ENCODE data around the gene GIPC3. TPM values are rescaled to one million over a fixed set of nuclear protein-coding genes. Genes with fewer than 3 reads are reported as not detected.
"Not testable (repeated sequence)": the region's sequence is repeated elsewhere in the genome, so short reads cannot be mapped to it uniquely, and the experiment has no call there.

The GIPC3 gene
- total RNA-seq, 1 donor from 2014 or later, result 1.2 TPM

DNA sequence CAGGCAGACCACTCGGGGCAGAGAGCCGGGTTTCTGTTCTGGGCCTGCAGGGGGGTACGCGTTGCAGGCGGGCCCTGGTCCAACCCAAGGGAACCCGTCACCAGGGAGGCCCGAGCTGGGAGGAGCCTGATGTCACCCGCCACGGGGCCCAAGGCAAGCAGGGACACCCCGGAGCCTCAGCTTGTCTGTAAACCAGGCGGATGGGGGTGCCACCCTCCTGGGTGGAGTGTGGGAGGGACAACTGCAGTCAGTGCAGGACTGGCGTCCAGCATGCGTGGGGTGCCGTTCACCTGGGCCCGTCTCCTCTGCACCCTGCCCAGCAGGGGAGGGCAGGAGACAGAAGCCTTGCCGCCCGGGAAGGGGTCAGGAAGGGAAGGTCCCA is 34.3 kb downstream of the GIPC3 start:
- DNase-seq, result no peak

- DNase-seq, result no peak
Observed at GRCh38 chr19:3620145-3620816, 35.0 kb downstream of the GIPC3 start.

DNA sequence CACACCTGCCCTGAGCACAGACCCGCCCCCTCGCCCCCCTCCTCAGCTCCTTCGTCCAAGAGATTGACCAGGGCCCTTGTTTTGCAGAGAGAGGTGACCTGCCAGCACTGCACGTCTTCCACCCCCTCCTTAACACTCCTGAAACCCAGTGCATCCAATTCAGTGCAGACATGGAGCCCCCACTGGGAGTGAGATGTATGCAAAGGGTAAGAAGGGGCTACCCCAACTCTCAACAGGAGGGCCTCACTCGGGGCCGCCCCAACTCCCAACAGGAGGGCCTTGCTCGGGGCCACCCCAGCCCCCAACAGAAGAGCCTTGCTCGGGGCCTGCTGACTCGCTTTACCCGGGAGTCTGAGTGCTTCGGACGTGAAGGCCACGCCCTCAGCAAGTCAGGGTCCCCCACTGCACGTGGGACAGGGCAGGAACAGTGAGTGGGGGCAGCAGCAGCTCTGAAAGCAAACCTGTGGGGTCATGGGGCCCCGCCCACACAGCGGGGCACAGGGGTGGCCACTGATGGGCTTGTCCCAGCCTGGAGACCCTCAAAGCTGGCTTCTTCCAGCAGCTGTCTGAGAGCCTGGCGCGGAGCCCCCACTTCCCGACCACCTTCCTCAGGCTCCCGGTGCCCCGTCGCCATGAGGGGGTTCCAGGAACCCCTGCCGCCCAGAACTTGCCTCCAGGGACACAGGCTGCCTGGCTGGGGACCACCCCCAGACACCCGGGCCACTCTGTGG is 35.7 kb downstream of the GIPC3 start:
- no peak for DNase-seq

DNA sequence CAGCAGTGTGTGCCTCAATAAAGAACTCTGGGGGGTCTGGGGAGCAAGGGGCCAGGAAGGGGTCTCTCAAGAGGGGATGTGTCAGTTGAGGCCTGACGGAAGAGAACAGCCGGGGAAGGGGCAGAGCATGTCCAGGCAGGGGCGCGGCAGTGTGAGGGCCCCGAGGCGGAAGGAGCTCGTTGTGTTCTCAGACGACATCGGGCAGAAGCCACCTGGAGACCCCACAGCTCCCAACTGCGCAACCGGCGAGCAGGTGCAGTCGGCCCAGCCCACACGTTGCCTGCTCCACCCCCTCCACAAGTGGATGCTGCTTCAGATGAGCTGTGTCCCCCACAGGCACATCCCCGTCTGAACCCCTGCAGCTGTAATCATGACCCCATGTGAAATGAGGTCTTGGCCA is 36.4 kb downstream of the GIPC3 start:
- no peak for DNase-seq

GRCh38 chr19:3622224-3622623 is 36.9 kb downstream of the GIPC3 start:
- no peak for DNase-seq

DNA sequence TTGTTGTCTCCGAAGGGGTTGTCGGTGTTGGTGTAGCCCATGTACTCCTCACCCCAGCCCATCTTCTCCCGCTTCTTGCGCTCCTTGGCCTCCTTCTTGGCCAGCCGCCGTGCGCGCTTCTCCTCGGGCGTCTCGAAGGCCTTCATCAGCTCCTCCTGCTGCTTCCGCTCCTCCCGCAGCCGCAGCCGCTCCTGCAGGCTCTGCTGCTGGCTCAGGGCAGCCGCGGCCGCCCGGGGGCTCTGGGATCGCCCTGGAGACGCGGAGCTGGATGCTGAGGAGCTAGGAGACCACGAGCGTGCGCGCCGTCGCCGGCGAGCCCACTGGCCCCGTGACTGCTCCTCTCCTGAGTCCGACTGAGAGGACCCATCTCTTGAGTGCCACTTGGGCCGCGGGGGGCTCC is 38.4 kb downstream of the GIPC3 start:
- DNase-seq, result no peak

- DNase-seq, result peak; percentile 23
Observed at GRCh38 chr19:3625996-3626472, 40.8 kb downstream of the GIPC3 start.

GRCh38 chr19:3626473-3627350 is 41.4 kb downstream of the GIPC3 start, which contains the start of gene CACTIN:
CACTIN (minus strand) TSS chr19:3626790; CDS start chr19:3626762, 28 bp downstream.
- peak; percentile 98 for DNase-seq

GRCh38 chr19:3627351-3627723 is 42.1 kb downstream of the GIPC3 start:
- no peak for DNase-seq

DNA sequence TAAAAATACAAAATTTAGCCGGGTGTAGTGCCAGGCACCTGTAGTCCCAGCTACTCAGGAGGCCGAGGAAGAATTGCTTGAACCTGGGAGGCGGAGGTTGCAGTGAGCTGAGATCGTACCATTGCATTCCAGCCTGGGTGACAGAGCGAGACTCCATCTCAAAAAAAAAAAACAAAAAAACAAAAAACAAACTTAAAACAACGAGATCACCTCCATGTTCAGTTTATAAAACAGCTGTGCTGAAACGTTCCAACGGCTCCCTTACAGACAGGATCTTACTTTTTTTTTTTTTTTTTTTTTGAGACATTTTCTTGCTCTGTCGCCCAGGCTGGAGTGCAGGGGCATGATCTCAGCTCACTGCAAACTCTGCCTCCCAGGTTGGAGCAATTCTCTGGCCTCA is 43.5 kb downstream of the GIPC3 start:
- DNase-seq, result not testable (repeated sequence)

- no peak for DNase-seq
Observed at GRCh38 chr19:3631053-3631861, 46.0 kb downstream of the GIPC3 start.

DNA sequence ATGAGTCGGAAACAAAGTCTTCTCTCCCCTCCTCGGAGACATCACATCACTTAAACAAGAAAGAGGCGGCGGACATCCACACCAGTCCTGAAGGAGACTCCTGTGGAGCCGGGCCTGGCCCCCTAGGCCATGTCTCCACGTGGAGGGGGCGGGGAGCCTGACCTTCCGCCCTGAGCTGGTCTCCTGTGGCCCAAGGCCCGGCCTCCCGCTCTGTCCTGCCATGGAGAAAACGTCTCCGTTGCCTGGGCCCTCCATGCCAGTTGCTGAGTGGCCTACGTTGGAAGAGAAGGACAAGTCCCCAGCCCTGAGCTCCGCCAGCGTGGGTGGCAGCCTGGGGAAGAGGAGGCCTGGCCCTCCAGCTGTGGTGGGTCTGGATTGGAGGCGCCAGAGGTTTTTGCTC is 46.8 kb downstream of the GIPC3 start:
- no peak for DNase-seq

DNA sequence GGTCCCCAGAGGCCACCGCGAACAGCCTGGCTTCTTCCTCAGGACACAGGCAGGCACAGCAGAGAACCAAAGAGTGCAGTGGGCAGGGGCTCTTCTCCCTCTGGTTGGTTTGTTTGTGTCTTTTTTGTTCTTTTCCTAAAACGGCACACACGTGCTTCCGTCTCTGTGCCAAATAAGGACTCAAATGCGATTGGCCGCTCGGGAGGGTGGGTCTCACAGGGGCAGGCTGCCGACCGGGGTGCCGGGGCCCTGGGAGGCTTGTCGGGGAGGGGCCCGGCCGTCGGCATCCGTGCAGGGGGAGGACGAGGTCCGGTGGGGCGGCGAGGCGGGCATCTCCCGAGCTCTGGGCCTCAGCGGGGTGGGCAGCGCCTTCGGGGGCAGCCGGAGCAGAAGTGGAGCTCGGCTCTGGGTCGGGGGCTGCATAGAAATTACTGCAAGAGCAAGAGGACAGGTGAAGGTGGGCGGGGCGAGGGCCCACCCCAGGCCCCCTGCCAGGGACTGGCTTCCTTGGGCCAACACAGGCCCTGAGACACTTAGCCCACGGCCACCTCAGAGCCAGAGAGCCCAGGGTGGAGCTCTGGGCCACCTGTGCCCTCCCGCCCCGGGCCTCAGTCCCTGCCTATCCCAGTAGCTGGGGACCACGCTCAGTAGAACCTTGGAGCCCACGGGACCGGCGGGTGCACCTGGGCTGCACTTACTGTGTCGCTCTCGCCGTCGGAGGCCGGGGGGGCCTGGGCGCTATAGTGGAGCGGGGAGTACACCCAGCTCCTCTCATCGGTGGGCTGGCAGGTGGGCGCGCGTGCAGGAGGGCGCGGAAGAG is 47.7 kb downstream of the GIPC3 start:
- DNase-seq, result no peak

DNA sequence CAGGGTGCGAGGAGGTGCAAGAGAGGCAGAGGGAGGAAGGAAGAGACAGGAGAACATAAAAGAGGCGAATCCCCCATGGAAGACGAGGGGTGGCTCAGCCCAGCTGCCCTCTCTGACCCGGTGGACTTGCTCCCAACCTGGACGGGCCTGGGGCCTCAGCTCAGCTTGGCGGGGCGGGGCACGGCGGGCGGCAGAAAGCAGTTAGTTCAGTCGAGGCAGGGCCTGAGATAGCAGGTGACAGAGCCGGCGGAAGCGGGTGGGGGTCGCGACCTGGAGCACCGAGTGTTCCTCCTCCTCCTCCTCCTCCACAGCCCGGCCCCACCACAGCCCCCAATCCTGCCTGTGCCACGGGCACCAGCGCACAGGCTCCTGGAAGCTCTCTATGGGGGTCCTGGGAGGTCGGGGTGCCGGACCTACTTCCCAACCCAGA is 48.3 kb downstream of the GIPC3 start:
- DNase-seq, result no peak

DNA sequence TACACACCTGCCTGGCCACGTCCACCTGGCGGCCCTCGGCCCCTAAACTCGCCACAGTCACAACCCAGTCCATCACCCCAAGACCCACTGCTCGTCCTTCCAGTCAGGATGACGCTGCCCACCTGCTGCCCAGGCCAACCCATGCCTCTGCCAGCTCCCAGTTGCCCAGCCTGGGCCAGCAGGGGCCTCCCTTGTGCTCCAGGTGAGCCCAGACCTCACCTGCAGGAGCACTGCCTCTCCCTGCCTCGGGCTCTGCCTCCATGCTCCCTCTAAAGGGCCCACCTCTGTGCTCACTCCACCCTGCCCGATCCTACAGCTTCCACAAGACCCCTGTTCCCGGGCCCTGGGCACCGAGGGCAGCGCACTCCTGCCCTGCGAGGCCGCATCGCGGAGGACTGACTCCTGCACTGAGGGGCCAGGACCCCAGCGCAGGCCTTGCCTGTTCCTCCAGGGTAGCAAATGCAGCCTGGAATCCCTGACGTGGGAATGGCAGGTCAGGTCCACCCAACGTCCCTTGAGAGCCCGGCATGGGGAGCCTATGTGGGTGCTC is 49.3 kb downstream of the GIPC3 start:
- no peak for DNase-seq

GRCh38 chr19:3636506-3636905 is 51.2 kb downstream of the GIPC3 start:
- no peak for DNase-seq

DNA sequence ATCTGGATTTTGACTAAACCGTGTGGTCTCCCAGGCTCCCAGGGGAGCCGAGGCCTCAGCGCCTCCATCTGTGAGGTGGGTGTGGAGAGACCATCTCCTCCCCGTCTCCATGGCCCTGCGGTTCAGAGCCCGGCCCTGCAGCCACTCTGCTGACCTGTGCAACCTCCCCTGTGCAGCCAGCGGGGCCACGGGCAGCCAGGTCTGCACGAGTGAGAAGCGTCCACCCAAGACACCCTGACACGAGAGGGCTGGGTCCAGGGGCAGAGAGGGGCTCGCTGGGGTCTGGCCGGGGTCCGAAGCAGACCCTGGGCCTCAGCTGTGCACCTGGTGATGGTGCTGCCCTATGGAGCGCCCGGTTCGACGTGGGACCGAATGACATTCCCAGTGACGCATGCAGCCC is 51.7 kb downstream of the GIPC3 start:
- no peak for DNase-seq

- no peak for DNase-seq
Observed at GRCh38 chr19:3637621-3638020, 52.3 kb downstream of the GIPC3 start.

DNA sequence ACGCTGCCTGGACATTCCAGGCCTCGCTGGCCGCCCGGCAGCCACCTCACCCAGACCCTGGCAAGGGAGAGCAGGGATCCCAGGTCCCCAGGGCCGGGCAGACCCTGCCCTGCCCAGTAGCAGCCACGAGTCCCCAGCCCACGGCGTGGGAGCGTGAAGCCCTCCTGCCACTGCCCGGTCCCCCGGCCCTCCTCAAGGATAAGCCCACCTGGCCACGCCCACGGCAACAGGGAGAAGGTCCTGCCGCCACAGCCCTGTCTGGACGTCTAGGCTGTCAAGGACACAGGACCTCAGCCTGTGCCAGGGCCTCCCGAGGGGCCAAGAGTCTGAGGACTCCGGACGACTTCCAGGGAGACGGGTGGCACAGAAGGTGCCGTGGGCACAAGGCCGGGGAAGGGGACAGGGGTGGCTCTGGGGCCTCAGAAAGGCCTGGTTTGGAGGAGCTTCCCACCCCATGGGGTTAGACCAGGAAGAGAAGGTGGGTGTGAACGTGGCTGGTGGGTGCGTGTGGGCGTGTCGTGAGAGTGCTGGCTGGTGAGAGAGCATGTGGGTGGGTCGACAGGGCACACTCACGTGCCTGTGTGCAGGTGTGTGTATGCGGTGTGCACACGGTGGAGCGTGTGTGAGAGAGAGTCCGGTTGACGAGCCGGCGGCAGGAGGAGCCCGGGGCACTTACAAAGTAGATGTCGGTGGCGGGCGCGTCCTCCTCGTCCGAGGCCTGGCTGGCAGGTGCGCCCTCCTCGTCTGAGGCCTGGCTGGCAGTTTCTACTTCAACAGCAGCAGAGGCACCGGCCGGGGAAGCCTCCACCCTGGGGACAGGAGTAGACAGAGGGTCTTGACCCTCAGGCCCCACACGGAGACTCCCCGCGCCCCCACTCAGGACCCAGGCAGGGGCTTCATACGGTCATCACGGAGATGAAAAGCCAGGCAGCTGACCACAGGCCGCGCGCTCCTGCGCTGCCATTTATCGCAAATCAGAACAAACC is 53.2 kb downstream of the GIPC3 start:
- DNase-seq, result no peak

- DNase-seq, result no peak
Observed at GRCh38 chr19:3639479-3639878, 54.2 kb downstream of the GIPC3 start.

All from dermis blood vessel endothelial cell (primary cell).